GM10248 (cell line): ENCODE results near the gene PTPRG.

Experiments used
- CTCF ChIA-PET: fragments of 300-600 bp; sonication (Branson Sonifier 250); formaldehyde crosslinking; extraction: SDS; loops from one replicate; lab custom pipeline; 2021; ENCODE audit warnings: antibody characterized with exemption; lab: Yijun Ruan, JAX
- POLR2A ChIA-PET: fragments of 350-650 bp; sonication (Branson Sonifier 250); formaldehyde crosslinking; extraction: SDS; loops from one replicate; lab custom pipeline; 2020; ENCODE audit warnings: antibody characterized with exemption; lab: Yijun Ruan, JAX
- DNase-seq: peaks from one replicate; pipeline ENCODE4 v3.0.0; 2012; ENCODE audit errors: extremely low spot score
- TF ChIP-seq, protein P1 (sequence below): IDR thresholded peaks from 2 replicates; pipeline ENCODE4 v1.5.1; 2012; ENCODE audit warnings: mild to moderate bottlenecking, low read depth; ENCODE audit errors: extremely low read depth, missing control alignments, control extremely low read depth

The PTPRG gene

DNA sequence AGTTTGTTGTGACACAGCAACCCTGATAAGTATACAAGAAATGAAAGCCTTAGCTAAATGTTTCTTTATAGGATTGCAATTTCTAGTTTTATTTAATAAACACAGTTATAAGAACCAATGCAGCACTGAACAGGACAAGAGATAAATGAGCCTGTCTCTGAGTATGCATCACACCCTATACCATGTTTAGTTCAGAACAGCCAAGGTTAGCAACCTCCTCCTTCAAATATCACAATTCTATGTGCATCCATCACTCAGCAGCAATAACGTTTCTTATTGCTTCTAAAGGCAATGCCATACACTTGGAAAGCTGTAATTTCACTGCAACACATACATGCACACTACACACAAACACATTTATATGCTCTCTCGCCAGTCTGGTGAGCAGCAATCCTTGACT is 280.6 kb downstream of the PTPRG start:
- POLR2A ChIA-PET: no interaction called here
- TF ChIP-seq, protein P1, sequence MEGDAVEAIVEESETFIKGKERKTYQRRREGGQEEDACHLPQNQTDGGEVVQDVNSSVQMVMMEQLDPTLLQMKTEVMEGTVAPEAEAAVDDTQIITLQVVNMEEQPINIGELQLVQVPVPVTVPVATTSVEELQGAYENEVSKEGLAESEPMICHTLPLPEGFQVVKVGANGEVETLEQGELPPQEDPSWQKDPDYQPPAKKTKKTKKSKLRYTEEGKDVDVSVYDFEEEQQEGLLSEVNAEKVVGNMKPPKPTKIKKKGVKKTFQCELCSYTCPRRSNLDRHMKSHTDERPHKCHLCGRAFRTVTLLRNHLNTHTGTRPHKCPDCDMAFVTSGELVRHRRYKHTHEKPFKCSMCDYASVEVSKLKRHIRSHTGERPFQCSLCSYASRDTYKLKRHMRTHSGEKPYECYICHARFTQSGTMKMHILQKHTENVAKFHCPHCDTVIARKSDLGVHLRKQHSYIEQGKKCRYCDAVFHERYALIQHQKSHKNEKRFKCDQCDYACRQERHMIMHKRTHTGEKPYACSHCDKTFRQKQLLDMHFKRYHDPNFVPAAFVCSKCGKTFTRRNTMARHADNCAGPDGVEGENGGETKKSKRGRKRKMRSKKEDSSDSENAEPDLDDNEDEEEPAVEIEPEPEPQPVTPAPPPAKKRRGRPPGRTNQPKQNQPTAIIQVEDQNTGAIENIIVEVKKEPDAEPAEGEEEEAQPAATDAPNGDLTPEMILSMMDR: no peak
- CTCF ChIA-PET: no interaction called here
- no peak for DNase-seq

DNA sequence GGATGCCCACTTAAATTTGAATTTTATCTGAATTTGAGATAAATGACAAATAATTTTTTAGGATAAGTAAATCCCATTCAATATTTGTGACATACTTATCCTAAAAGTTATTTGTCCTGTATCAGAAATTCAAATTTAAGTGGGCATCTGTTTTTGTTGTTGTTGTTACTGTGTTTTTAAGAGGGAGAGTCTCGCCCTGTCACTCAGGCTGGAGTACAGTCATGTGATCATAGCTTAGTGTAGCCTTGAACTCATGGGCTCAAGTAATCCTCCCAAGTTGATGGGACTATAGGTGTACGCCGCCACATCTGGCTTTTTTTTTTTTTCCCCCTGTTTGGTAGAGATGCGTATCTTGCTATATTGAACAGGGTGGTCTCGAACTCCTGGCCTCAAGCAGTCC is 283.0 kb downstream of the PTPRG start:
- TF ChIP-seq, protein P1: no peak
- CTCF ChIA-PET: no interaction called here
- POLR2A ChIA-PET: no interaction called here
- no peak for DNase-seq

DNA sequence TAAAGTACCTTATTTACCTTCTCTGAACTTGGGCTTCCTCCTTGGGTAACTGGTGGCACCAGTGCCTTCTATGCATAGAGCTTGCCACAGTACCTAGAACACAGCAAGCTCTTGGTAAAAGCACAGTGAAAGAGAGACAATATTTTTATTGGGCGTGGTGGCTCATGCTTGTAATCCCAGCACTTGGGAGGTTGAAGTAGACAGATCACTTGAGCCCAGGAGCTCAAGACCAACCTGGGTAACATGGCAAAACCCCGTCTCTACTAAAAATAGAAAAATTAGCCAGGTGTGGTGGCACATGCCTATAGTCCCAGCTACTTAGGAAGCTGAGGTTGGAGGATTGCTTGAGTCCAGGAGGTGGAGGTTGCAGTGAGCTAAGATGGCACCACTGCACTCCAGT is 285.1 kb downstream of the PTPRG start:
- ChIA-PET POLR2A (no interaction called here), CTCF (interaction anchor here (1.0 to 1.7 kb wide), 2 partner anchors 12 to 20 kb away, joined by 3 read pairs; no protein-coding TSS in a partner anchor)
- TF ChIP-seq, protein P1: no peak
- no peak for DNase-seq

DNA sequence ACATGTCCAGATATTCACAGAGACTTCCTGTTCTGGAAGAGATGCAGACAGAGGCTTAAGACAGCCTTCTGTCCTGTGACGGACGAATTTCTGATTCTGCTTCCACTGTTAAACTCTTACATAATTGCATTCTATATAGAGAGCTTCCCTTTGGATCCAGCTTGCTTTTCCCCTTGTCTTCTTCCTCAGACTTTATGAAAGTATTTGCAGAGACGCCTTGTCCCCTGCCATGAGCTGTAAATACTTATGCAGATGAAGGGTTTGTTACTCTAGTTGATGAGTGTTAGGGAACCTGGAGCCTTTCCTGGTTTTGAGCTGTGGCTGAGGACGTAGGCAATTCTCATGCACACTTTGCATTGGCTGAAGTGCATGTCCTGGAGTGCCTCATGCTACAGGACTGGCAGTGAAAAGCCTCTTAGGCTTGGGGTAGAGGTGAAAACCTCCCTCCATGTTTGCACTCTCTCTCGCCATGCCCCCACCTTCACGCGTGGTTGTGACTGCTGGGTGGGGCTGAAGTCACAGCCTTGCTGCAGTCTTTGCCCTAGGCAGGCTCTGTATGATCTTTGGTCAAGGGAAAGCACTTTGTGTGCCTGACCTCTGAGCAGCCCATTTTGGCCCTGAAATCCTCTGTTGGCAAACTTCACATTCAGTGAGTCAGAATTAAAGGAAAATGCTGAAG is 286.6 kb downstream of the PTPRG start:
- POLR2A ChIA-PET: no interaction called here
- no peak for DNase-seq
- CTCF ChIA-PET: interaction anchor here (1.7 kb wide), 1 partner anchor 18 kb away, joined by 3 read pairs; no protein-coding TSS in a partner anchor
- TF ChIP-seq, protein P1: no peak

DNA sequence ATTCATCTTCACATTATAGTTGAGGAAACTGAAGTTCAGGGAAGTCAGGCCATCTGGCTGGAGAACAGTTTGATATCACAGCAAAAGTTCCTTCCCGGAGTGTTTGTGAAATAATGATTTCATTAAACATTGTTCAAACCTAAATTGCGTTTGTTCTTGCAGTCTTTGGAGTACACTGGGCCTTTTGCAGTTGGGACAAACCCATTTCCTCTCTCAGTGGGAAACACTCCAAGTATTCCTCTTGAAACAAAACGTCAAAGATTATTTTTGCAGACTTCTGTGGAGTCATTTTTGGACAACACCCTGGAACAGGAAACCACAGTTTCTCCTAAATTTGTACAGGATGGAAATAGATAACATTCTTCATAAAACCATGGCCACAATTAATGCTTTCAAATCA is 287.5 kb downstream of the PTPRG start:
- ChIA-PET CTCF (interaction anchor here (1.1 kb wide), 1 partner anchor 8 kb away, joined by 3 read pairs; no protein-coding TSS in a partner anchor), POLR2A (no interaction called here)
- TF ChIP-seq, protein P1: no peak
- no peak for DNase-seq

DNA sequence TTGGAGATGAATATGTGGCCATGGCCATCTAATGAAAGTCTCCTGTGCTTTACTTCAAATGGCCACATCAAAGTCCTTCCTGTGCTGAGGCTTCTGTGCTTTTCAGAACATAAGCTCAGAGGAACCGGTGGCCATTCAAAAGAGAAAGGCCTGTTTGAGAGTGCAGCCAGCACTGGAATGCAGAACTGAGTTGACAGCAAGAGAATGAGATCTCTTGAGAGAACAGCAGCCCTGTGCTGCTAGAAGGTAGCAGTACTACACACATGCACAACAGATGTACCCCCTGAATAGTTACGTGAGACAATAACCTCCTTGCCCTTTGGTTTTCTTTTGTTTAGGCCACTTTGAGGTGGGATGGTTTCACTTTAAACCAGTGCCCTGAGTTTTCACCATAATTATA is 292.5 kb downstream of the PTPRG start:
- ChIA-PET CTCF (interaction anchor here (1.8 kb wide), 1 partner anchor 82 kb away, joined by 4 read pairs; no protein-coding TSS in a partner anchor), POLR2A (no interaction called here)
- DNase-seq: no peak
- TF ChIP-seq, protein P1: no peak
